Panc1 (cell line): Measurements from ENCODE around the gene ZNF140. TPM values are rescaled to one million over a fixed set of nuclear protein-coding genes. Genes with fewer than 3 reads are reported as not detected.

Experiments
- ATAC-seq: fragments of 200-7000 bp; cut with Tn5 transposase; 2 replicates; pipeline ENCODE4 v1.9.1; 2020; ENCODE audit warnings: mild to moderate bottlenecking, moderate library complexity
- BruUV-seq: library from RNA; stranded (reverse); fragments of 400-500 nt; replicated peaks from 2 replicates; lab custom pipeline; 2021; lab: Mats Ljungman, UMichigan
- CTCF ChIA-PET: fragments of 300-600 bp; sonication (Branson Sonifier 250); formaldehyde crosslinking; loops from one replicate; lab custom pipeline; 2022; ENCODE audit warnings: antibody characterized with exemption; lab: Charles Lee
- POLR2A ChIA-PET: fragments of 300-600 bp; sonication (Branson Sonifier 250); formaldehyde crosslinking; loops from one replicate; lab custom pipeline; 2022; ENCODE audit warnings: antibody characterized with exemption; lab: Charles Lee
- DNase-seq: peaks from one replicate; pipeline ENCODE4 v3.0.0-alpha.2; 2010; ENCODE audit warnings: low read depth, low spot score
- H3K27ac ChIP-seq: 2 replicates; pipeline ENCODE4 v1.5.1; 2011; ENCODE audit warnings: mild to moderate bottlenecking, low read length, inconsistent platforms
- H3K27me3 ChIP-seq: fragments of 200-500 bp; sonication (Bioruptor generic); 2 replicates; pipeline ENCODE4 v1.6.0; 2014; ENCODE audit warnings: low read length, inconsistent platforms; ENCODE audit not compliant: control insufficient read depth, insufficient read depth
- H3K36me3 ChIP-seq: fragments of 200-500 bp; sonication (Bioruptor generic); 2 replicates; pipeline ENCODE4 v1.5.1; 2014; ENCODE audit warnings: inconsistent platforms, mild to moderate bottlenecking, low read length, moderate library complexity; ENCODE audit not compliant: control insufficient read depth, insufficient read depth
- H3K4me1 ChIP-seq: 2 replicates; pipeline ENCODE4 v1.5.1; 2011; ENCODE audit warnings: inconsistent platforms, mild to moderate bottlenecking, low read length, moderate library complexity; ENCODE audit not compliant: control insufficient read depth, insufficient read depth
- H3K4me3 ChIP-seq, 2 experiments: 2 replicates each; pipeline ENCODE4 v1.5.1; 2011 to 2012; ENCODE audit warnings: low read depth in 2 of 2, low read length in 2 of 2, mild to moderate bottlenecking in 2 of 2, inconsistent platforms in 1 of 2, moderate library complexity in 1 of 2
- H3K9me3 ChIP-seq: fragments of 200-500 bp; sonication (Bioruptor generic); 2 replicates; pipeline ENCODE4 v1.5.1; 2014; ENCODE audit warnings: low read depth, mild to moderate bottlenecking, inconsistent platforms, low read length, moderate library complexity; ENCODE audit not compliant: control insufficient read depth, insufficient read depth
- CTCF ChIP-seq: fragments of 450-650 bp; IDR thresholded peaks from 2 replicates; pipeline ENCODE4 v1.5.1; 2017; ENCODE audit warnings: mild to moderate bottlenecking
- POLR2AphosphoS5 ChIP-seq: IDR thresholded peaks from 2 replicates; pipeline ENCODE4 v1.6.1; 2012; ENCODE audit warnings: mild to moderate bottlenecking, low read depth, low read length, moderate library complexity
- REST ChIP-seq, 2 experiments: IDR thresholded peaks; 2 replicates each; pipeline ENCODE4 v1.6.1; 2011 to 2012; ENCODE audit warnings: low read depth in 2 of 2, control low read depth in 1 of 2, low read length in 1 of 2, mild to moderate bottlenecking in 1 of 2, moderate library complexity in 1 of 2; ENCODE audit not compliant: insufficient read depth in 1 of 2
- SIN3A ChIP-seq: IDR thresholded peaks from 2 replicates; pipeline ENCODE4 v1.6.1; 2012; ENCODE audit warnings: low read depth, mild to moderate bottlenecking, low read length, moderate library complexity, borderline replicate concordance; ENCODE audit not compliant: insufficient read depth
- TCF7L2 ChIP-seq: IDR thresholded peaks from 2 replicates; pipeline ENCODE4 v1.6.1; 2011; ENCODE audit warnings: mild to moderate bottlenecking, low read depth, low read length, inconsistent platforms
- in situ Hi-C: cut with HindIII; loops from 2 replicates; pipeline ENCODE4 v1.10.0; 2016; ENCODE audit warnings: low sequenced_read_pairs, low pct_unique_long_range_greater_than_20kb
- intact Hi-C: fragments of 100-400 bp; cut with micrococcal nuclease; formaldehyde crosslinking; loops from one replicate; pipeline ENCODE4 v1.10.0; 2022; ENCODE audit not compliant: unreplicated experiment
- total RNA-seq: library from RNA; stranded (reverse); gene quantifications from one replicate; pipeline ENCODE4 v1.2.1, GENCODE V29; 2021; ENCODE audit not compliant: unreplicated experiment

Gene ZNF140
- total RNA-seq, 1 experiment from 2014 or later = 14.3 TPM

GRCh38 chr12:133081159-133081780, 547 bp downstream of the ZNF140 start:
- no peak for TF ChIP-seq REST (IDR thresholded peaks at IDR 0.05; ENCODE audit: insufficient read depth in 1 of 2, low read depth in 2 of 2, low read length in 1 of 2)
- Histone ChIP-seq H3K9me3 (peaks cover 63% of the 10 kb centered on the region), H3K36me3 (peaks cover 15% of the 10 kb centered on the region), H3K4me3 (peak overlapping the region; percentile 74 to 79), H3K27ac (peak overlapping the region; percentile 77), H3K4me1 (no peaks in the 10 kb centered on the region), H3K27me3 (no peaks in the 10 kb centered on the region)
- ChIA-PET POLR2A (no interaction called here), CTCF (interaction anchor here (0.6 kb wide), 1 partner anchor 9 kb away, joined by 3 read pairs; no protein-coding TSS in a partner anchor)
- BruUV-seq = no TSS peak
- in situ Hi-C loops = no loop called here
- ATAC-seq (no peak), DNase-seq (no peak)
- intact Hi-C loops = no loop called here

GRCh38 chr12:133083345-133083744, 2.6 kb downstream of the ZNF140 start:
- no TSS peak for BruUV-seq

More at GRCh38 chr12:133083345-133083744, 2.6 kb downstream of the ZNF140 start:
- ChIA-PET POLR2A (no interaction called here), CTCF (no interaction called here)
- in situ Hi-C loops (no loop called here), intact Hi-C loops (no loop called here)
- Histone ChIP-seq H3K36me3 (peaks cover 20% of the 10 kb centered on the region), H3K4me1 (no peaks in the 10 kb centered on the region), H3K9me3 (peaks cover 63% of the 10 kb centered on the region), H3K4me3 (no peak overlapping the region), H3K27ac (no peak overlapping the region), H3K27me3 (no peaks in the 10 kb centered on the region)
- no peak for ATAC-seq
- no peak for TF ChIP-seq POLR2AphosphoS5
- no peak for TF ChIP-seq REST (IDR thresholded peaks at IDR 0.05; ENCODE audit: insufficient read depth in 1 of 2, low read depth in 2 of 2, low read length in 1 of 2)
- TF ChIP-seq CTCF = no peak
- TF ChIP-seq SIN3A = no peak
- no peak for TF ChIP-seq TCF7L2
- no peak for DNase-seq
